Ammon's horn (tissue), 1 donor: ENCODE results near the gene OGFOD3.
"Not testable (repeated sequence)": the region's sequence is repeated elsewhere in the genome, so short reads cannot be mapped to it uniquely, and the experiment has no call there.

Source experiments
- DNase-seq: peaks from one replicate; pipeline ENCODE4 v3.0.0-alpha.2; 2016; ENCODE audit warnings: low spot score

The OGFOD3 gene

GRCh38 chr17:82351713-82352488, 66.5 kb downstream of the OGFOD3 start:
- DNase-seq = peak; percentile 90

- DNase-seq = no peak
Observed at GRCh38 chr17:82351254-82351712, 67.1 kb downstream of the OGFOD3 start.

- DNase-seq = no peak
Observed at GRCh38 chr17:82350182-82351030, 68.0 kb downstream of the OGFOD3 start.

GRCh38 chr17:82349287-82349701, 69.1 kb downstream of the OGFOD3 start:
- no peak for DNase-seq

- DNase-seq = no peak
Observed at GRCh38 chr17:82348866-82349265, 69.5 kb downstream of the OGFOD3 start.

- DNase-seq = no peak
Observed at GRCh38 chr17:82348434-82348833, 70.0 kb downstream of the OGFOD3 start.

- DNase-seq = not testable (repeated sequence)
Observed at GRCh38 chr17:82347994-82348393, 70.4 kb downstream of the OGFOD3 start.

GRCh38 chr17:82346342-82347300, 71.8 kb downstream of the OGFOD3 start:
- no peak for DNase-seq

GRCh38 chr17:82345151-82345976, 73.0 kb downstream of the OGFOD3 start:
- no peak for DNase-seq

- no peak for DNase-seq
Observed at GRCh38 chr17:82344175-82344907, 74.0 kb downstream of the OGFOD3 start.

GRCh38 chr17:82343560-82343959, 74.8 kb downstream of the OGFOD3 start:
- no peak for DNase-seq

- DNase-seq = no peak
Observed at GRCh38 chr17:82342361-82343079, 75.9 kb downstream of the OGFOD3 start.

GRCh38 chr17:82339634-82340580, 78.5 kb downstream of the OGFOD3 start:
- DNase-seq = no peak
